Measurements from ENCODE around the gene KIF11. TPM values are rescaled to one million over a fixed set of nuclear protein-coding genes. Genes with fewer than 3 reads are reported as not detected.
A peak's percentile ranks its signal among the peaks of the same experiment; 100 is the strongest.

KIF11 gene
- total and polyA plus RNA-seq, 9 of the 15 experiments (the other 6 are each of a cell fraction or from before 2014, with no cell fraction given): 11.3 to 54.4 (median 29.2) TPM

- TF ChIP-seq PATZ1 (CRISPR knock-in tag; IDR thresholded peaks at IDR 0.05; ENCODE audit: borderline replicate concordance) (no peak), MIER1 (IDR thresholded peaks at IDR 0.05; ENCODE audit: low read depth) (no peak), PHF8 (IDR thresholded peaks at IDR 0.05; ENCODE audit: borderline replicate concordance, low read length) (peak; percentile 52; the same call in 1 of the 2 replicates), CREB1 (IDR thresholded peaks at IDR 0.05) (peak; percentile 24; the same call in 1 of the 2 replicates), CREB1 (CRISPR knock-in tag; IDR thresholded peaks at IDR 0.05) (no peak), DNMT1 (IDR thresholded peaks at IDR 0.05) (no peak), FOXJ3 (CRISPR knock-in tag; IDR thresholded peaks at IDR 0.05) (no peak), ZNF133 (CRISPR knock-in tag; IDR thresholded peaks at IDR 0.05) (no peak), THAP7 (CRISPR knock-in tag; IDR thresholded peaks at IDR 0.05) (no peak), COPS2 (conservative IDR thresholded peaks at IDR 0.05) (no peak), POLR2AphosphoS5 (IDR thresholded peaks at IDR 0.05; ENCODE audit: control insufficient read depth, insufficient read depth, low read depth, low read length) (peak; percentile 55), RBM25 (IDR thresholded peaks at IDR 0.05; ENCODE audit: low read depth, low read length, severe bottlenecking) (peak; percentile 66), ZNF3 (CRISPR knock-in tag; IDR thresholded peaks at IDR 0.05) (no peak), VEZF1 (CRISPR knock-in tag; IDR thresholded peaks at IDR 0.05) (peak; percentile 74), SLC30A9 (CRISPR knock-in tag; IDR thresholded peaks at IDR 0.05) (no peak), ELK1 (CRISPR knock-in tag; IDR thresholded peaks at IDR 0.05) (no peak), ZNF395 (CRISPR knock-in tag; IDR thresholded peaks at IDR 0.05) (0 out of 2 replicates have a peak, but pooled peaks have one; percentile 59), CTCFL (IDR thresholded peaks at IDR 0.05; ENCODE audit: borderline replicate concordance, insufficient read depth, low read depth, low read length, poor library complexity, severe bottlenecking) (peak; percentile 9), CHD4 (IDR thresholded peaks at IDR 0.05; ENCODE audit: insufficient read depth, insufficient replicate concordance, low read depth, low read length, poor library complexity, severe bottlenecking) (no peak)
These were observed 96.8 kb downstream of the KIF11 start, which contains the start of gene HHEX (continued) for GRCh38 chr10:92689663-92690210.

Measured in K562 (cell line).